AG04449 (cell line): ENCODE data around the gene CWC27.
"Not testable (repeated sequence)": the region's sequence is repeated elsewhere in the genome, so short reads cannot be mapped to it uniquely, and the experiment has no call there.

Experiments
- CTCF ChIA-PET: fragments of 350-600 bp; formaldehyde crosslinking; extraction: SDS; loops from one replicate; lab custom pipeline; 2021; ENCODE audit warnings: antibody characterized with exemption; lab: Yijun Ruan, JAX
- POLR2A ChIA-PET: fragments of 400-600, 350-600 bp; formaldehyde crosslinking; extraction: SDS; loops from one replicate; lab custom pipeline; 2020; ENCODE audit warnings: antibody characterized with exemption, inconsistent platforms; lab: Yijun Ruan, JAX
- DNase-seq: peaks from one replicate; pipeline ENCODE4 v3.0.0-alpha.2; 2010; ENCODE audit warnings: low read depth, low spot score
- H3K4me3 ChIP-seq: 2 replicates; pipeline ENCODE4 v1.5.1; 2011; ENCODE audit warnings: low read depth, mild to moderate bottlenecking, control low read depth, low read length
- TF ChIP-seq, protein P1 (sequence below): IDR thresholded peaks from one replicate; pipeline ENCODE4 v1.5.1; 2011; ENCODE audit warnings: mild to moderate bottlenecking, moderate library complexity, low read length, control low read depth, inconsistent platforms; ENCODE audit not compliant: insufficient read depth; ENCODE audit errors: missing control alignments

The CWC27 gene

DNA sequence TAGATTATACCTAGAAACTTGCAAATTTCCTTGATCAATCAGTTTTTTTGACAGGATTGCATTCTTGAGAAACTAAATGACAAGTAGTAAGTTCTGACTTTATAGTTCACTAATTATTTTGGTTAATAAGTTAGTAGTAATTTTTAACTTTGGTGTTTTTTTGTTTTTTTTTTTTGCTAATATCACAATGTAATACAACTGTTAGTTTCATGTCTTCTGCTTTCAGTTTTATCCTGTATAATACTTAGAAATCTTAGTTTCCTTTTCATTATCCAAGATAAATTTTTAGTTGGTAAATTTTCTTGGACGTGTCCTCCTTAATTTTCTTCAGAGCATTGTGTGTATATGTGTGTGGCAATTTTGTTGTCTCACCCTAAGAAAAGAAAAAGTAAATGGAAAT lies 57.8 kb downstream of the CWC27 start:
- TF ChIP-seq, protein P1, sequence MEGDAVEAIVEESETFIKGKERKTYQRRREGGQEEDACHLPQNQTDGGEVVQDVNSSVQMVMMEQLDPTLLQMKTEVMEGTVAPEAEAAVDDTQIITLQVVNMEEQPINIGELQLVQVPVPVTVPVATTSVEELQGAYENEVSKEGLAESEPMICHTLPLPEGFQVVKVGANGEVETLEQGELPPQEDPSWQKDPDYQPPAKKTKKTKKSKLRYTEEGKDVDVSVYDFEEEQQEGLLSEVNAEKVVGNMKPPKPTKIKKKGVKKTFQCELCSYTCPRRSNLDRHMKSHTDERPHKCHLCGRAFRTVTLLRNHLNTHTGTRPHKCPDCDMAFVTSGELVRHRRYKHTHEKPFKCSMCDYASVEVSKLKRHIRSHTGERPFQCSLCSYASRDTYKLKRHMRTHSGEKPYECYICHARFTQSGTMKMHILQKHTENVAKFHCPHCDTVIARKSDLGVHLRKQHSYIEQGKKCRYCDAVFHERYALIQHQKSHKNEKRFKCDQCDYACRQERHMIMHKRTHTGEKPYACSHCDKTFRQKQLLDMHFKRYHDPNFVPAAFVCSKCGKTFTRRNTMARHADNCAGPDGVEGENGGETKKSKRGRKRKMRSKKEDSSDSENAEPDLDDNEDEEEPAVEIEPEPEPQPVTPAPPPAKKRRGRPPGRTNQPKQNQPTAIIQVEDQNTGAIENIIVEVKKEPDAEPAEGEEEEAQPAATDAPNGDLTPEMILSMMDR: no peak
- H3K4me3 ChIP-seq: no peak overlapping the region
- no peak for DNase-seq
- POLR2A ChIA-PET: no interaction called here
- CTCF ChIA-PET: interaction anchor here (1.0 to 3.0 kb wide), 3 partner anchors 13 to 656 kb away, joined by 3 to 10 read pairs (median 4); no protein-coding TSS in a partner anchor

DNA sequence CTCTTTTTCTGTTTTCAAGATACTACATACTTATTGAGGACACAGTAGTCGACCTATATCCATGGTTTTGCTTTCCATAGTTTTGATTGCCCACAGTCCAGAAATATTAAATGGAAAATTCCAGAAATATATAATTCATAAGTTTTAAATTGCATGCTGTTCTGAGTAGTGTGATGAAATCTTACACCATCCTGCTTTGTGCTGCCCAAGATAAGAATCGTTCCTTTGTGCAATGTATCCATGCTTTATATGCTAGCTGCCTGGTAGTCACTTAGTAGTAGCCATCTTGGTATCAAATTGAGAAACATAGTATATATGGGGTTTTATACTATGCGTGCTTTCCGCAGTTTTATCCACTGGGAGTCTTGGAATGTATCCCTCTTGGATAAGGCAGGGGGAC lies 59.0 kb downstream of the CWC27 start:
- H3K4me3 ChIP-seq: no peak overlapping the region
- TF ChIP-seq, protein P1: no peak
- DNase-seq: no peak
- POLR2A ChIA-PET: no interaction called here
- CTCF ChIA-PET: interaction anchor here (1.0 kb wide), 2 partner anchors 14 to 17 kb away, joined by 3 to 5 read pairs; no protein-coding TSS in a partner anchor

DNA sequence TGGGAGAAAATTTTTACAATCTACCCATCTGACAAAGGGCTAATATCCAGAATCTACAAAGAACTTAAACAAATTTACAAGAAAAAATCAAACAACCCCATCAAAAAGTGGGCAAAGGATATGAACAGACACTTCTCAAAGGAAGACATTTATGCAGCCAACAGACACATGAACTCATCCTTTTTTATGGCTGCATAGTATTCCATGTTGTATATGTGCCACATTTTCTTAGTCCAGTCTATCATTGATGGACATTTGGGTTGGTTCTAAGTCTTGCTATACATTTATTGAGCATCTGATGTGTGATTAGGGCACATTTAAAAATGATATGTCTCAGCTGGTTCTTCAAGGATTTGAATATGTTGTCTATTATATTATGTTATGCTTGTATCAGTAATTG lies 61.9 kb downstream of the CWC27 start:
- CTCF ChIA-PET: not testable (repeated sequence)

DNA sequence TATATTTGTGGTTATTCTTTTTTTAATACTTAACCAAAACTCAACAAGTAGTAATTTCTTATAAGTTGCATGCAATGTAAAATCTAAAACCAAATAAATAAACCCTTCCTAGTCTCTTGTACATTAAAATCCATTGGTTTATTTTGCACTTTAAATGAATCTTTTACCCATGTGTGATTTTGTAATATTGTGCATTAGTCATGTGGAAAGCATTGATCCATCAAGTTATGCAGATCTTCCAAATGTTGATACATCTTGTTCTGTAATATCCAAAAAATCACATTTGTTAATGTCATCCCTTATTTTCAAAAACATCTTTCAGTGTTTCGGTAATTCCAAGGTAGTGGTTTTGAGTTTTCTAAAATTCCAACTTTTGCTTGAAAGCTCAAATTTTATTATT lies 63.3 kb downstream of the CWC27 start:
- no peak for DNase-seq
- TF ChIP-seq, protein P1: no peak
- ChIA-PET CTCF (no interaction called here), POLR2A (no interaction called here)
- no peak overlapping the region for H3K4me3 ChIP-seq

More for the DNA sequence above, 61.9 kb downstream of the CWC27 start:
- POLR2A ChIA-PET, H3K4me3 ChIP-seq, DNase-seq: not testable (repeated sequence)

DNA sequence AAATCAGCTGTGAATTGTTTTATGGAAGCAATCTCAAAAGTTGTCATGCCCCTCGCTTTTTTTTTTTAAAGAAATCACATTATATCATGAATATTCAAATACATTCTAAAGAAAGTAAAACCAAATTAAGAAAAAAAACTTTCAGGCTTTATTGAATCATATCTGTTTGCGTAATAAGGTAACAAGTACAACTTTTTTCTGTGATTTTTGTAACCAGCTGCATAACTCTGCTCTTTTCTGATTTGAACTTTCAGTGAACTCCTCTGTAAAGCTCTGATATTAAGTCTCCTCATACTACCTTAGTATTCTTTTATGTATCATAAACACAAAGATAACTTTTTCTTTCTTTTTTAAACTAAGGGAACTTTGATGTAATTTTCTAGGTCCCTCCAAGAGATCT lies 65.3 kb downstream of the CWC27 start:
- no peak overlapping the region for H3K4me3 ChIP-seq
- POLR2A ChIA-PET: no interaction called here
- CTCF ChIA-PET: interaction anchor here (2.4 kb wide), 1 partner anchor 23 kb away, joined by 7 read pairs; no protein-coding TSS in a partner anchor
- TF ChIP-seq, protein P1: no peak
- DNase-seq: no peak

DNA sequence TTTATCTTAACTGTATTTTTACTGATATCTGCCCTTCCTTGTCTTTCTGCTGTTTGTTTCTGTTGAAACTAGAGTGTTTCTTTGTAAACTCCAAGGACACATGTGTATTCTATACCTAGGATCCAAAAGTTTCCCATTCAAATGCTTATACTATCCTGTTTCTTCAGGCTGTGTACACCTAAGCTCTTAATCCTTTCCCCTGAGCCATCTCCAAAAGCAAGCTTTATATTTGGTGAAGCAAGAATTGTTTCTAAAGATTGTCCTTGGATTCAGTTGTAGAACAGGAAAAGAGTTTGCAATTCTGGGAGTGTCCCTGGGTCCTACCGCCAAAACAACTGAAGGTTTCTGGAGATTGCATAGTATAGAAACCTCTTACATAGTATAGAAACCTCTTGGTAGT lies 65.9 kb downstream of the CWC27 start:
- CTCF ChIA-PET: interaction anchor here (2.4 kb wide), 1 partner anchor 24 kb away, joined by 7 read pairs; no protein-coding TSS in a partner anchor
- POLR2A ChIA-PET: no interaction called here
- no peak for DNase-seq
- TF ChIP-seq, protein P1: no peak
- no peak overlapping the region for H3K4me3 ChIP-seq

DNA sequence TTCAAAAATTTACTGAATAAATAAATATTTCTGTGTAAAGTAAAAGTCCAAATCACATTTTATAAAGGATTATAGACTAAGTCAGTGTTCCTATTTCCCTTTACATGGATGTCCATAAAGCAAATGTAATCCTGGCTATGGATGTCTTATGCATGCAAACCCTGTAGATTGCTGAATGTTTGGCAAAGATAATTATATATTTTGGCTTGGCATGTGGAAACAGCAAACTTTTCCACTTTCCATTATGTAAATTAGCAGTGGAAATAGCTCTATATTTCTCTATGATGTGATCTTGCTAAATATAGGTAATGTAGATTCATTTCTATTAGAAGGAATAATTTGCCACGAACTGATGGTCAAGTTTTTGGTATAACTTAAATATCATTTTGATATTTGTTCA lies 66.5 kb downstream of the CWC27 start:
- ChIA-PET CTCF (interaction anchor here (2.4 kb wide), 1 partner anchor 24 kb away, joined by 7 read pairs; no protein-coding TSS in a partner anchor), POLR2A (no interaction called here)
- TF ChIP-seq, protein P1: no peak
- DNase-seq: no peak
- no peak overlapping the region for H3K4me3 ChIP-seq
